ENCODE measurements around the gene PYGM.

The PYGM gene

DNA sequence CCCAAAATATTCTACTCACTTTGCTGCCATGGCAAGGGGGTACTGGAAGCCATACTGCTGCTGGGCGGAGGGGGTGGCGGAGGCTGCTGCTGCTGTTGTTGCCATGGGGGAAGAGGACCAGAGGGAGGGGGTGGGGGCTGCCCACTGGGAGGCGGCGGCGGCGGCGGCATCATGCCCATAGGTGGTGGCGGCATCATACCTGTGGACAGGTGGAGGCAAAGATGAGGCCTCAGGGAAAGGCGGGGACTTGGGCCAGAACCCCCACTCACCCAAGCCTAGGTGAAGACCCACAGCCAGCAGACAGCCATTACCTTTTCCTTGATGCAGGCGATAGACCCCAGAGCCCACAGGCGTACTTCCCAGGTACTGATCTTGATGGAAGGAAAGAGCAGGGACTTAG is 7.1 kb upstream of the PYGM start:
- no peak for DNase-seq

DNA sequence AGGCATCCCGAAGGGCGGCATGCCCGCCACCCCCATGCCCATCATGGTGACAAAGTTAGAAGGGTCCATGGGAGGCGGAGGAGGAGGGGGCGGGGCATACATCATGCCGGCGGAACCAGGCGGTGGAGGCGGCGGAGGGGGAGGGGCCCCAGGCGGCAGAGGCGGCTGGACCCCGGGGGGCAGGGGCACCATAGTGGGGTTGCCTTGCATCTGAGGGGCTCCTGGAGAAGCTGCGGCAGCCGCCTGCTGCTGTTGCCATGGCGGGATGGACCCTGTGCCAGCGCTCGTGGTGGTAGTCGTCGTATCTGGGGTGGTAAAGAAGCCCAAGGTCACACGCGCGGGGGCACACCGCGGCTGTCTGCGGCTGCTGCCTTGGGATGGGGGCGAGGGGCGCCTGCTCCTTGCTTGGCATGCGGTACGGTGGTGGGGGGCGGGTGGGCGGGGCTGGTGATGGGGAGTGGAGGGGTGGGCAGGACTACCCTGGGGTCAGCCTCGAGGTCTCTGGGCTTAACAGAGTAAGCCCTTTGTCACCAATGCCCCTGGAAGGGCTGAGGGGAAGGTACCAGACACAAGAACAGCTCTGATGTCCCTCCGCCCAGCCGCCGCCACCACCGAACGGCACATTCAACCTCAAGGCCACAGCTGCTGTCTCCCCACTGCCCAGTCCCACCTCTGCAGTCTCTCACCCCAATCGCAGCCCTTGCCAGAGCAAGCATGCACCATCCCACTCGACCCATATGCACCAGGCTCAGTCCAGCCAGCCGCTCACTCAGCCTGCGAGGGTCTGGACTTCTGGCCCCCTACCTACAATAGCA is 6.3 kb upstream of the PYGM start:
- no peak for DNase-seq

DNA sequence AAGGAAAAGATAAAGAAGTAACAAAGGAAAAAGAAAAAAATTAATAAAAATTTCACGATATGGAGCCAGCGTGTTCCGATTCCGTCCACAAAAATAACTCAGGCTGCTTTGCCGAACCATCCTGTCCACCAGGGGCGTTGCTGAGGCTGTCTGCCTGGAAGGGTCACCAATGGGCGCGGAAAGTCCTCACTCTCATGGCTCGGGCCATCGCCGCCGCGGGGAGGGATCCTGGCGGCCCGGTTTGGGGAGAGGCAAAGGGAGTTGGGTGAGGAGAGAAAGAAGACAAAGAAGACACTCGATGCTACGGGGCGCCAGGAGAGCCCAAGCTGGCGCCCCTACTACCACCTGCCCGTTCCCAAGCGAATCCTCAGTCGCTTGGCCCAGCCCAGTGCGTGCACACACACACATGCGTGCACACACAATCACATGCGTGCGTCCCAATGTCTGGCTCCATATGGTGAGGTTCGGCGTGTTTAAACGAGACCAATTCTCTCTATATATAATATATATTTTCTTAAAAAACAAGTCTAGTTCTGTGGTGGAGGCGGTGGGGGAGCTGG is 5.6 kb upstream of the PYGM start:
- no peak for DNase-seq

DNA sequence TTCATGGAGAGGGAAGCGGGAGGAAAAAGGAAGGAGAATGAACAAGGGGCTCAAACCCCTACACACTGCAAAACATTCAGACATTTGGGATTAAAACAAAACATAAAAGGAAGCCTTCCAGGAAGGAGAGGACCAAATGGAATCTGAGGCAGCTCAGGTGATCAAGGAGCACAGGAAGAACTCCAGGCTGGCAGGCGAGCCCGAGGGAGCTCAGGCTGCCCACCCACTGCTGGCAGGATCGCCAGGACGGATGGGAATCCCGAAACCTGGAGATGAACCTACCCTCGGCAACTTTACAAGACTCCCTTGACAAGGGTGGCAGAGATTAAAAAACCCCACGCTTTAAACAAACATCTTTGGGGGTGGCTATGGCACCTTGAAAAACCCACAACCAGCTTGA is 5.0 kb upstream of the PYGM start:
- no peak for DNase-seq

DNA sequence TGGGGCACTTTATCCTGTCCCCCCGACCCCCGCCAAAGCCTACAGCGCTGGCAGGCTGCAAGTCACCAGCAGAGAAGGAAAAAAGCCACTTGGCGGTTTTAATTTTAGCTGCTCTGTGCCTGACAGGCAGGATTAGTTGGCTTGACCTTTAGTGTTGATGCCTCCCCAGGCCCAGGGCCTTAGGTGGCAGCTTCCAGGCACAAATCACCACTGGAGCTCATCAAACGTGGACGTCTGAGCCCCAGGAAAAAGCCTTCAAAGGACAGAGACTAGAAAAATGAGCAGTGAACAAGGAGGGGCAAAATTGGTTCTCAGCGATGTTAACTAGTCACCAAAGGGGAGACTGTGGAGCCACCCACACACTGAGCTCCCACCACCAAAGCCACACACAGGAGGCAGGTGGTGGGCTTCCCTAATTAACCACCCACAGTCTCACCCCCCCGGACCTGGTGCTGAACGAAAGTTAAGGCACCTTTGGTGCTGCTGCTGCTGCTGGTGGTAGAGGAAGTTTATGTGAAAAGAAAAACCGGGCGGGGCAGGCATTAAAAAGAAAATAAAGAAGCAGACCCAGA is 4.4 kb upstream of the PYGM start:
- DNase-seq, result peak; percentile 55

DNA sequence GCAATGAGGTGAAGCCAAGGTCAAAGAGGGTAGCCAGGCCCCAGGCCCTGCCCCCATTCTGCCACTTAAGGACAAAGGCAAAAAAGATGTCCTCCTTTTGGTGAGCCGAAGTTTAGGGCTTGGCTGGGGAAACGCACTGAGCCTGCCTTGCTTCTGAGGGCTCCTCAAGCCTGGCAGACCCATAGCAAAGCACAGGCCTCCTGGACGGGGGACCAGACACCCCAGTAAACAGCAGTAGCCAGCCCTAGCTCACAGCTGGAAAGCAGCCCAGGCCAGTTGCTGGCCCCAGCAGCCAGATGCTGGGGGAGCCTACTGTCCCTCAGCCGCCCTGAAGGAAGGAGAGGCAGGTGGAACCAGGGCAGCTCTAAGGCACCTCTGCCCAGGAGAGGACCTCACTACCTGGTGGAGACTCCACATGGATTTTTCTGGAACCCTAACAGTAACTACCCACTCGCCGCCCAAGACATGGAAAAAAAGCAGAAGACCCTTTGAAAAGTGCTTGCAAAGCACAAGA is 3.8 kb upstream of the PYGM start:
- DNase-seq, result no peak

DNA sequence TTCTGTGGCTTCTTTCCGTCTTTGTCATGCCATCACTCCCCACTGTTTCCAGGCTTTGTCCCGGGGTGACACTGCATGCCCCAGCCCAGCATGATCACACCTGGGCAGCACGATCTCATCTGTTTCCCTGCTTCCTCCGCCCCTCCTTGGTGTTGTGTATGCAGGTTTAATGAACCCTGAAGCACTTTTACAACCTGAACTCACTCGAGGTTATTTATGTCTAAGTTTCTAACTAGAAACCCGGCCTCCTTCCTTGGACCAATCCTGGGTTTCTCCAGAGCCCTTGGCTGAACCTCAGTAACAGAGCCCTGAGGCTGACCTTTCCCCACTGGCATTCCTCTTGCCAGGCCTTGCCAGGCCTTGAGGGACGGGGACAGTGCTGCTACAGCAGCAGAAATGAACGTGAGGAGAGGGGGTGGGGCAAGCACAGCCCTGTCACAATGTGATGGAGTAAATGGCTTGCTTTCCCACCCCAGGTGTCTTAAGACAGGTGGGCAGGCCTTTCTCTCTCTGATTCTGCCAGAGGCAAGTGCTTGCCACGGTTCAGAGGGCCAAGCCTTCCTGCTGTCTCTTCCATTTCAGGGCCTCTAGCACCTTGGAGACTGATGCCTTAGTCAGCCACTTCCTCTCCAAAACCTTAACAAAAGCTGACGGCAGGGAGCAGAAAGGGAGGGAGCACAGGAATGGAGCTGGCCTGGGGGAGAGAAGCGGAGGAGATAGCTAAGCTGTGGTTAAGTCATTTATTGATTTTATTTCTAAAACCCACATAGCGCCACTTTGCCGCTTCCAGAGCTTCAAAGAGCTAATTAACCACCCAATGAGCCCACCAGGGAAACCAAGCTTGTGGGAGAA is 3.1 kb upstream of the PYGM start:
- no peak for DNase-seq

DNA sequence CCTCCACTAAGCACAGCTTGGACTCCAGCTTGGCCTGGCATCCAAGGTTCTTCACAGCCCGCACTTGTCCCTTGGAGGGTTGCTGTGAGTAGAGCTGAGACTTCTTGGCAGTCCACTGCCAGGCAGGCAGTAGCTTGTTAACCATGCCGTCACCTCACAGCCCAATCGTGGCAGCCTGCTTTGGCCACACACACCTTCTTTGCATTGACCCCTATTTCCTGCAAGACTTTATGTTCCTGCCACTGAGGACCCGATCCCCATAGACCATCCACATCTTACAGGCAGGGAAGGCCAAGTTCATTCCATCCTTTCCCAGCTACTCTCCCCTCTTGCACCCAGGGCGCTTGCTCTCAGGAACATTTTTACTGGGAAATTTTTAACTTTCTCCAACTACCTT is 2.5 kb upstream of the PYGM start:
- no peak for DNase-seq

DNA sequence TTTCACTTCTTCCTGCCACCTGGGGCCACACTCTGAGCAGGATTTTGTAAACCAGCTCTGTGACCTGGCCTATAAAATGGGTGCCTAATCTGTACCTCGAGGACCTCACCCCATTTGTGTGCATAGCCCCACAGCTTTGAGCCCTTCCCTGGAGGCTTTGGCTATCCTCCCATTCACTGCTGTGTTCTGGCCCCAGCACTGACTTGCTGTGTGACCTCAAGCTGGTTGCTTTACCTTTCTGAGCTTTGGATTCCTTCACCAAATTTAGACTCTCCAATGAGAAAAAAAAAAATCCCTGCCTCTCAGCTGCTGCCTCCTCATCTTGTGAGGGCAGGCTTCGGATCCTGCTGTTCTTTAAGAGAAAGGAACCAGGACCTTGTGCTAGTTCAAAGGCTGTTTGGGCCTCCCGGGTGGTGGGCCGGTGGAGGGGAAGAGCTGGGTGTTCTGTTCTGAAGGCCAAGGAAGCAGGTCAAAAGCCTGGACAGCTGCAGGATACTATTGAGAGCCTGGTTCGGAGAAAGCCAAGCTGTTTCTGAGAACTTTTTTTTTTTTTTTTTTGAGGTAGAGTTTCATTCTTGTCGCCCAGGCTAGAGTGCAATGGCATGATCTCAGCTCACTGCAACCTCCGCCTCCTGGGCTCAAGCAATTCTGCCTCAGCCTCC is 1.1 kb upstream of the PYGM start:
- DNase-seq, result no peak

DNA sequence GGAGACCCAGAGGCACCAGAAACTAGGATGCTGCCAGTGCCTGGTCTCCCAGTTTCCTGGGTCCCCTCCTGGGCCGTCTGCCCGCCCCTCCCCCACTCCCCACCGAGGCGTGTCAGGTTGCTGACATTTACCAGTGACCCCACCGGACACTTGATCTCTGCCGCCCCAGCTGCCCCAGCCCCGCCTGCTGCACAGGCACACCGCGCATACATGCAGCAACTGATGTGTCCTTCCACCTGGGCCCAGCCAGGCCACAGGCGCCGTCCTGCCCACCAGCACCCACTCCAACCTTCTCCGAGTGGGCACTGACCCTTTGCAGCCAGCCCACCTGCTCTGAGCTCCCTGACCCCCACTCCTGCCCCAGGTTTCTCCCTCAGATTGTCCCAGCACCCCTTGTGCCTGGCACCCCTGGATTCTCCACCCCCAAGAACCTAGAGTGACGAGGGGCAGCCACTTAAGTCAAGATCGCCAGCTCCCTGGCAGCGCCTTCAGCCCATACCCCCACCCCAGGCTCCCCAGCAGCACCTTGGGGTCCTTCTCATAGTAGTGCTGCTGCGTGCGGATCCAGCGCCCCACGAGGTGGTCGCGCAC is 548 bp downstream of the PYGM start:
- DNase-seq, result no peak

DNA sequence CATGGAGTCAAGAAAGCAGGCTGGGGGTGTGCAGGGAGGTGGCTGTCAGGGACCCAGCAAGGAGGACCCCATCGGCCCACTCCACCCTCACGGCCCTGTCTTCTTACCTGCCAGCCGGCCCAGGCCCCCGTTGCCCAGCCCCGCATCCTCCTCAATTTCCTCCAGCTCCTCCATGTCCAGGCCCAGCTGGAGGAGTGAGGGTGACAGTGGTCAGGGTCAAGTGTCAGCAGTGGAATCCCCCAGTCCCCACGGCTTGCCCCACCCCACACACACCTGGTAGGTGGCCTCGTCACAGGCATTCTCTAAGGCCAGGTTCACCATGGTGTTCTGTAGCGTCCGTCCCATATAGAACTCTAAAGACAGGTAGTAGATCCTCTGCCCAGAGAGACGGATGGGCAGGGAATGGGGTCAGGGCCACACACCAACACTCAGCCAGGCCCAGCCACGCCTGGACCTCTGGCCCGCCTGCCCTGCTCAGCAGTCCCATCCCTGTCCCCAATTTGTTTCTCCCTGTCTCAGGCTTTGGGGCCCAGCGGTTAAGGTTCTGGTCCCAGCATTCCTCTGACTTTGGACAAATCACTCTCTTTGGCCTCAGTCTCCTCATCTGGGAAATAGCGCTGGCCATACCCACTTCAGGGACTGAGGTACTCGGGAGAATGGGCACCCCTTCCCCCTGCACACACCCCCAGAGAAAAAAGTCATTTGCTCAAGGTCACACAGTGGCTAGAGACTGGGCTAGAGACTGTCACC is 1.3 kb downstream of the PYGM start:
- no peak for DNase-seq

DNA sequence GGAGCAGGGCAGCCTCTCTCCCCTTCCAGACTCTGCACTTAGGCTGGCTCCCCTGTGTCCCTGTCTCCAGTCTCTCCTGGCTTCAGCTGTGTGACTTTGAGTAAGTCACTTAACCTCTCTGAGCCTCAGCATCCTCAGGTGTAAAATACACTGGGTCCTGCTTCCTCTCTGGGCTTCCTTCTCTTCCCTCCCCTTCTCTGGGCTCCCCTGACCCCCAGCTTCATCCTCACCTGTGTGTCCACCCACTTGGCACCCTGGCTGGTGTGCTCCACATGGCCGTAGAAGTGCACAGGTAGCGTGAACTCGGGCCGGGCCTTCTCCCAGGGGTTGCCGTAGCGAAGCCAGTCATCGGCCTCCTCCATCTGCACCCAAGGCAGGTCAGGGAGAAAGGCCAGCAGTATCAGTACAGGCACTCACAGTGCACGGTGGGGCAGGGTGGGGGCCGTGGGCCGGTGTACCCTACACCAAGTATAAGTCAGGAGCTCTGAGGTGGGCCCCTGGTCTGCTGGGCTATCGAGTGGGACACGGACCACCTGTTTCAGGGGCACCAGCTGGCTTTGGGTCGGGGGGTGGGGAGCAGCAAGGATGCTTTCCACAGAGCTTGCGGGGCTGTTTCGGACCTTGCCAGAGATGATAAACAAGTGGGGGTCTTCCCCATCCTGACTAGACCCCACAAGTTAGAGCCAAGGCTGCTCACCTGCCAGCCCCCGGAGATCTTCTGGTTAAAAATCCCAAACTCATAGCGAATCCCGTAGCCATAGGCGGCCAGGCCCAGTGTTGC is 2.0 kb downstream of the PYGM start:
- DNase-seq, result no peak

DNA sequence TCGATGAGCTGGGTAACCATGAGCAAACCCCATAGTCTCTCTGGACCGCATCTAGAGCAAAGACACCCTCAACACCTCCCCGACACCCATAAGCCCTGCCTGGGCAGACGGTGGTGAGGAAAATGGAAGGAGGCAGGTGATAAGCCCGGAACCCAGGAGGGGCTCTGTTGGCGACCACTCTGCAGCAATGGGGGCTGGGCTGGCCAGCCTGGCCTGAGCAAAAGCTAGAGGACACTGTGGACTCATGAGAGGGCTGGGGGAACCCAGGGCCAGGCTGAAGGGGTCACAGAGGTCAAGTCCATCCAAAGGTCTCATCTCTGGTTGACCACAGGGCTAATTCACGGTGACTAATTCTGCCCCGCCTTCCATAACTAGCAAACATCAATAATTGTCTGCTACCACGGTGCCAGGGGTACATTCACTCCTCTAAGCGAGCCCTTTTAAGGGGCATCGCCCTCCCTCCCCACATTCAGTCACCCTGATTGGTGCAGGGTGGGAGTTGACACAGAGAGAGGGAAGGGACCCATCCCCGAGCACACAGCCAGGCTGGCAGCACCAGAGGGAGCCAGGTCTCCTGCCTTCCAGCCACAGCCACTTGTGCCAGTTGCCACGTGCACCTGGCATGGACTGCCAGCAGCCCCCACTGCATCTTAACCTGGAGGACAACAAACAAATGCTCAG is 4.0 kb downstream of the PYGM start:
- DNase-seq, result no peak

DNA sequence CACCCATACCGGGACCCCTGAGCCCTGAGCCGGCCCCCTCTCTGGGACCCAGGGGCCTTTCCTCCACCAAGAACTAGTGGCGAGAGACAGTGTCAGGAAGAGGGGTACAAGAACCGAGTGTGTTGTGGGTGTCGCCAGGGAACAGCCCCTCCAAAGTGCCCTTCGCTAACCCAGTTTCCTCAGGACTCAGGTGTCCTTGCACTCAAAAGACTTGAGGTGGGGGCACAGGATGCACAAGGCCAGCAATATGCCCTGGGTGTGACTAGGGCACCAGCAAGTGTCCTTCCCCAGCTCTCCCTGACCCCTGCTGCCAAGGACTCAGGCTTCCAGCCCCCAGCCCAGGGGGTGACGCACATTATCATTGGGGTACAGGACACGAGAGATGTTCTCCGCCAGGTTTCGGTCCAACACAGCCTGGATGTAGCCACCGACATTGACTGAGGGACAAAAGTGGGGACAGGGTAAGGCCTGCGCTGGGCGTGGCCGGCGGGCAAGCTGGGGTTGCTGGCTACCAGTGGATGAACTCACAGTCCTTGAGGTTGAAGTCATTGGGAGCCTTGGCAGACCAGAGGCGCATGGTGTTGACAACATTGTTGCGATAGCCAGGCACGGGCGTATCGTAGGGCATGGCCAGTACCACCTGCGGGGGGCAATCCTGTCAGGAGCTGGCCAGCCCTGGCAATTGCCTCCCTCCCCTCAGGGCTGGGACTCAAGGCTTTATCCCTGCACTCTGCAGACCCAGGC is 4.7 kb downstream of the PYGM start:
- no peak for DNase-seq

DNA sequence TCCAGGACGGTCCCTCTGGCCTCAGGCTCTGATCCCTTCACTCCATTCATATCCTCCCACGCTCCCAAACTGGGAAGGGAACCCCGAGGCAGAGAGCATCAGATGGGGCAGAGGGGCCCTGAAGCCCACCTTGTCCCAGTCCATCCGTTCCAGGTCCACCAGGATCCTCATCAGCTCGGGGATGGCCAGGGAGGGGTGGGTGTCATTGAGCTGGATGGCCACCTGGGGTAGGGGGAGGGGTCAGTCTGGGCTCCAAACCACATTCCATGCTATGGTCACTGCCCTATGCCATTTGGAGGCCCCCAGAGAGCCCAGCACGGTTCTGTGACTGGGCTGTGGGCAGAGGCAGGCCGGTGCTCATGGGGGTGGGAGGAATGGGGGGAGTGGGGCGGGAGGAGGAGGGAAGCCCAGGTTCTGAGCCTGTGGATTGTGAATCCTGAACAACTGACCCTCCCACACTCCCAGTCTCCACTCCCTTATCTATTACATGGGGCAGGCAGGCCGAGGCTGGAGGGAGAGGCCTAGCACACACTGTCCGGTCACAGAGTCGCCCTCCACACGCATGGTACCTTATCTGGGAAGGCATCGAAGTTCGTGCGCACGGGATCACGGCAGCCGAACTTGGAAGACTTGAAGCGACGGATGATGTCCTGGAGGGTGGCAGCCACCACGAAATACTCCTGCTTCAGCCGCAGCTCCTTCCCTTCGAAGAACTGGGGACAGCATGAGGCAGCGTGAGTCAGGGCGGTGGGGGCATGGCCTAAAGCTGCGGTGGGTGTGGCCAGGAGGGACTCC is 5.5 kb downstream of the PYGM start:
- no peak for DNase-seq

DNA sequence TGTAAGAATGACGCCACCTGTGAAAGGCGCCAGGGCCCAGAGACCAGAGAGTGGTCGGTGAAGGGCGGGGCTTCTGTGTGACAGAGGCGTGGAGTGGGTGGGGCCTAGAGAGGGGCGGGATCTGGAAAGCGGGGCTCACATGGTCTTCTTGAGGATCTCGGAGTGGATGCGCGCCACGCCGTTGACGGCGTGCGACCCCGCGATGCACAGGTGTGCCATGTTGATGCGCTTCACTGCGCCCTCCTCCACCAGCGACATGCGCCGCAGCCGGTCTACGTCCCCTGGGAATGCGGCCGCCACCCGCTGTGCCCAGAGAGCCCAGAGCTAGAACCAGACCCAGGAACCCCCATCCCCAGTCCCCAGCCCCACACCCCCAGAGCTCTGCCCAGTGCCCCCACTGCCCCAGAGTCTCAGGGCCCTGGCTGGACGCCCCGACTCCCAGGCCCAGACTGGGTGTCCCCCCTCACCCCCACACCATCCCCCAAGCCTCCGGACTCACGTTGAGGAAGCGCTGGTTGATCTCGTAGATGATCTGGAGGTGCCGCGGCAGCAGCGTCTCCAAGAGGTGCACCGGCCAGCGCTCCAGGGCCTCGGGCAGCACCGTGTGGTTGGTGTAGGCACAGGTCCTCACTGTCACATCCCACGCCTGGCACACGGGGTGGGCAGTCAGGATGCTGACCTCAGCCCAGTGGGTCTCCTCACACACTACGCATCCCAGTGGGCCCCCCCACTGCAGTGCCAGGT is 6.2 kb downstream of the PYGM start:
- DNase-seq, result no peak

DNA sequence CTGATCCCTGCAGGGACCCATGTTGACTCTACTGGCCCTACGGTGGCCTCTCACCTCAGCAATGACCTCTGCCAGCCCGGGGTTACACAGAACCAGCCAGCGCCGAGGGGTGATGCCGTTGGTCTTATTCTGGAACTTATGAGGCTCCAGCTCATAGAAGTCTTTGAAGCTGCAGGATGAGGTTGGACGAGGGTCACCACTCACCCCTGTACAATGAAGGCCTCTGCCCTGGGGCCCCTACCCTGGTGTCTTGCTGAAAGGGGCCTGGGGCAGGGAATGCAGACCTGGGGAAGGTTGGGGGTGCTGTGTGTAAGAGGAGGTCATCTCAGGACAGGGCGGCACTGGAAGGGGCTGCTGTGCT is 6.8 kb downstream of the PYGM start:
- no peak for DNase-seq

Data from activated naive CD4-positive, alpha-beta T cell treated with anti-CD3 and anti-CD28 coated beads, Interleukin-2, amount 50 U/mL, for 16 hours (primary cell).